ENCODE measurements around the gene VAT1L. TPM values are rescaled to one million over a fixed set of nuclear protein-coding genes. Genes with fewer than 3 reads are reported as not detected.

The VAT1L gene
- total RNA-seq, 1 donor from 2014 or later = not detected

- Histone ChIP-seq H3K36me3 (ENCODE audit: control insufficient read depth, insufficient read depth, low read length) (no peaks in the 10 kb centered on the region), H3K4me3 (ENCODE audit: low read depth, low read length) (no peak overlapping the region), H3K27me3 (ENCODE audit: control insufficient read depth, insufficient read depth, low read length) (no peaks in the 10 kb centered on the region)
- no peak for DNase-seq (ENCODE audit: low read depth)
- FAIRE-seq = no peak
- no peak for TF ChIP-seq CTCF (IDR thresholded peaks at IDR 0.05; ENCODE audit: insufficient read depth, low read length, severe bottlenecking)
Observed at GRCh38 chr16:78028018-78028417, 239.7 kb downstream of the VAT1L start.

Other genes starting within 250 kb of the VAT1L start
- 1.8 and 5.9 TPM in 2 replicates for gene NUDT7, start 66.0 kb upstream of the VAT1L start, total RNA-seq
- gene CLEC3A, start 234.0 kb downstream of the VAT1L start, total RNA-seq = not detected in 2 replicates